IPS DF 4.7 (cell line): ENCODE measurements around the gene KRTAP10-6.
"Not testable (repeated sequence)": the region's sequence is repeated elsewhere in the genome, so short reads cannot be mapped to it uniquely, and the experiment has no call there.

Experiments used
- DNase-seq: peaks from one replicate; pipeline ENCODE4 v3.0.0-alpha.2; 2013; ENCODE audit warnings: low spot score; ENCODE audit errors: extremely low read depth

KRTAP10-6 gene

GRCh38 chr21:44557491-44558328 lies 34.6 kb downstream of the KRTAP10-6 start:
- no peak for DNase-seq

DNA sequence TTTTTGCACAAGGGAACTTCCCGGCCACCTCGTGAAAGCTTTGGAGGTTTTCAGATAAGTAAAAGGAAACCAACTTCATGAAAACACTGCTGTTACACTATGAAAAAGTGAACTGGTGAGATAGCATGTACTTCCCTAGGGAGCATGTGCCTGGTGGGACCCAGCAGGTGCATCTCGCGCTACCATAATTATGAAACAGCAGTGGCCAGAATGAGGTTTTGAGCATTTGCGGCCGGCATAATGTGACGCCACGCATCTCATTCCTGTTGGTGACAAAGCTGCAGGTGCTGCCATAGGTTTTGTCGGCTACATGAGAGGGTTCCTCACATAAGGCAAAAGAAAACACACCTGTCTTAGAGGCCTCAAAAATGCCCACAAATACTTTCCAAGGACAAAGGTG lies 35.4 kb downstream of the KRTAP10-6 start:
- DNase-seq, result no peak

- no peak for DNase-seq
Measured at GRCh38 chr21:44555200-44555875, 37.0 kb downstream of the KRTAP10-6 start.

- no peak for DNase-seq
Measured at GRCh38 chr21:44552681-44553080, 39.6 kb downstream of the KRTAP10-6 start.

DNA sequence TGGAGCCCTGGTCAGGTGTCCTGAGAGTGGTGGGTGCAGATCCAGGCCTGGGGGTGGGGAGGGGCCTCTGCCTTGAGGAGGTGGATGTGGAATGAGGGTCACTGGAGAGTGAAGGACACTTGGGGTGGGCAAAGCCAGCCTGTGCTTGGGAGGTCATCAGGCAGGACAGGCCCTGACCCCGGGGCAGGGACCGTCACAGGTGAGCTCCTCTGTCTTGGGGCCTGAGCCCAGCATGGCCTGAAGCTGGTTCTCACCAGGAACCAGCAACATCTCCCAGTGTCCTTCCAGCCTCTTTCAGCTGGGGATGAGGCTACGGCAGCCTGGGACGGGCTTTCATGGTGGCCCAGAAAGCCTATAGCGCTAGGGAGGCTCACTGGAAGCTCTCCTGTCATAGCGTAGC lies 40.2 kb downstream of the KRTAP10-6 start:
- no peak for DNase-seq

GRCh38 chr21:44551340-44551961 lies 40.9 kb downstream of the KRTAP10-6 start, which contains the start of gene KRTAP10-2:
Gene KRTAP10-2 (minus strand): TSS chr21:44551505. CDS start chr21:44551458, 47 bp downstream.
- no peak for DNase-seq

- DNase-seq, result no peak
Measured at GRCh38 chr21:44550807-44551206, 41.5 kb downstream of the KRTAP10-6 start.

DNA sequence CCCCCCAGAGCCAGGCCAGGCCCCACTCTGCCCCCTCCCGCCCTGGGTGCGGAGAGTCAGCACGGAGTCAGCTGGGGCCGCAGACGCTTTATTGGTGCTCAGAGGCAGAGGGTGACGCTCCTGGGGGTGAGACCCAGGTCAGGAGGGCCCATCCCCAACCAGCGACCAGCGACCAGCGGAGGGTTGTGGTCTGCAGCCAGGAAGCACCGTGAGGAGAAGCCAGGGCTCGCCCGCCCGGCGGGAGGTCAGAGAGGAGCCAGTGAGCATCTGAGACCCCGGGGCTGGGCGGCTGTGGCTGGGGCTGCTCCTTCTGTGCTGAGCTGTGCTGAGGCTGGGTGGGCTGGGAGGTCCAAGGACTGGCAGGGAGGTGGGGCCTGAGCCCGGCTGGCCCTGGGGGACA lies 42.0 kb downstream of the KRTAP10-6 start:
- not testable (repeated sequence) for DNase-seq

DNA sequence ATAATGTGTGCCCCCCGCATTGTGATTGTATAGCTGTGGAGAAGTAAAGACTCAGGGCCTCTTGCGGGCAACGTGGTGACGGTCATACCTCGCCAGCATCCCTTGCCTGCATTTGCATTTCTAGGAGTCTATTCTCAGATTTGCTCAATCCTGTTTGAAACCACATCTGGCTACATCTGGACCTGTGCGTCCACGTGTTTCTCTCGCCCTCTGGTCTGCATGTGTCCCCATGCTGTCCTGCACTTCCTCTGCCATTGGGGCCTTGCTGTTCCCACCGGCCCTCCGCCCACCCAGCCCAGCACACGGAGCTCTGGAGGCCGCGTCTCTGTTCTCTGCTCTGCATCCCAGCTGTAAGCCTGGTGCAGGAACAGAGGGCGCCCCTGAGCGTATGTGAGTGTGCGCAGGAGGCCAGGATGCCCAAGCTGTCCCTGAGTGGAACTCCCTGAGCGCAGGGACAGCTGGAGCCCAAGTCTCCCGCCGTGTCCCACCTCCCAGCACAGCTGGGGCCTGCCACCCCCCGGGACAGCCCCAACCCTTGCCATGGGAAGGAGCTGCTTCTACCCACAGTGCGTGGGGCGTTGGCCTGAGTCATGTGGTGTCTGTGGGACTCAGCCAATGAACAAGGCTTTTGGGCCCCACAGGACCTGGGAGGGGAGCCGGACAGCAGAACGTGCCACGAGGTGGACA lies 42.6 kb downstream of the KRTAP10-6 start:
- DNase-seq, result no peak

DNA sequence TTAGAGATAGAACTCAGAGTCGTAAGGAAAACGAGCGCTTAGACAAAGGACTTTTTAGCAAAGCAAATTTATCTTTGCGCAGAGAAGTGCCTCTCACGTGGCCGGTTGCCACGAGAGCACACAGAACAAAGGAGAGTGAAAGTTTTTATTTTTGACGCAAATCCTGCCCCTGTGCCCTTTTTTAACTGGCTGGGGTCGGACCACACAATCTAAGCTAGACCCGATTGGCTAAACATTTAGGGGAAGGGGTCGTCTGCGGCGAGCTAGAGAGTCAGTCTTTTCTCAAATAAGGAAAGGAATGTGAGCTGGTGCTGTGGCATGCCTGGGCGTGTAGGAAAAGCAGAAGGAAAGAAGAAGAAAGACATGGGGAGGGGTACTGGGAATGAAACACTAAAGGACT lies 43.4 kb downstream of the KRTAP10-6 start:
- peak; percentile 53 for DNase-seq

DNA sequence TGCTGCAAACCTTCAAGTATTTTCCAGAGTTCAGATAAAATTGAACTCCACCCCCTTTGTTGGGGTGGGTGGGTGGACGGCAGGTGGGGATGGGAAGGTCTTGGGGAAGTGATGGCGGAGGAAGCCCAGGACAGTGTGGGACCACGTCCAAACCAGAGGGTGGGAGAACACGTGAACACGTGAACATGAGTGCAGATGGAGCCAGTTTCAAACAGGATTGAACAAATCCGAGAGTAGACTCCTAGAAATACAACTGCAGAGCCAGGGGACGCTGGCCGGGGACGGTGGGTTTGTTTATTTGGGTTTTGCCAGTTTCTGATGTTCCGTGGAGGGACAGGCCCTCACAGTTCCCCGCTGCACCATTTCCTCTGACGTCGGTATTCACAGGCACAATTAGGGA lies 43.9 kb downstream of the KRTAP10-6 start:
- no peak for DNase-seq

GRCh38 chr21:44547656-44548331 lies 44.5 kb downstream of the KRTAP10-6 start:
- no peak for DNase-seq

GRCh38 chr21:44544566-44544965 lies 47.7 kb downstream of the KRTAP10-6 start:
- DNase-seq, result no peak

DNA sequence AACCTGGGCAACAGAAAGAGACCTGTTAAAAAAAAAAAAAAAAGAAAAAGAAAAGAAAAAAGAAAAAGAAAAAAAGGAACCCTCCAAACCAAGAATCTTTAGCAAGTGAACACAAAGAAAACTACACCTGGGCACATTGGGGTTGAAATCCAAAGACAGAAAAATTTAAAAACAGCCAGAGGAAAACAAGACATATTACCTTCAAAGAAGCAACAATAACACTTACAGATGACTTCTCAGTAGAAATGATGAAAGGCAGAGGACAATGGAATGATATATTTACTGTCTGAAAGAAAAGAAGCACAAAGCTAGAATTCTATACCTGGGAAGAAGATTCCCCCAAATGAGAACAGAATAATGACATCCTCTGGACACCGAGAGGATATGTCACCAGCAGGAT lies 49.6 kb downstream of the KRTAP10-6 start:
- DNase-seq, result no peak
